Measurements from ENCODE around the gene ZSWIM7. TPM values are rescaled to one million over a fixed set of nuclear protein-coding genes. Genes with fewer than 3 reads are reported as not detected.

ZSWIM7 gene
- total RNA-seq, 1 experiment from 2014 or later = 11.9 TPM

- CTCF ChIA-PET = interaction anchor here (0.6 kb wide), 1 partner anchor 8 kb away, joined by 5 read pairs; no protein-coding TSS in a partner anchor
- DNase-seq = no peak
- peaks cover 24% of the 10 kb centered on the region for H3K4me1 Mint-ChIP-seq (ENCODE audit: low read depth, unreplicated experiment)
- H3K4me3 Mint-ChIP-seq (ENCODE audit: low read depth, unreplicated experiment) = no peak overlapping the region
- no TSS peak for BruUV-seq (replicated peaks)
- intact Hi-C loops (cut with micrococcal nuclease; ENCODE audit: unreplicated experiment) = no loop called here
- no peaks in the 10 kb centered on the region for H3K27me3 Mint-ChIP-seq (ENCODE audit: unreplicated experiment)
- H3K27ac Mint-ChIP-seq (ENCODE audit: unreplicated experiment) = no peak overlapping the region
- no peaks in the 10 kb centered on the region for H3K9me3 Mint-ChIP-seq (ENCODE audit: low read depth, unreplicated experiment)
- no peak for TF ChIP-seq CTCF (IDR thresholded peaks at IDR 0.05; ENCODE audit: unreplicated experiment)
- H3K36me3 Mint-ChIP-seq (ENCODE audit: insufficient read depth, unreplicated experiment) = peaks cover 19% of the 10 kb centered on the region
Measured at GRCh38 chr17:15972497-15972951, 27.0 kb downstream of the ZSWIM7 start.

GRCh38 chr17:15971882-15972281, 27.6 kb downstream of the ZSWIM7 start:
- Mint-ChIP-seq H3K4me1 (ENCODE audit: low read depth, unreplicated experiment) (peaks cover 28% of the 10 kb centered on the region), H3K27ac (ENCODE audit: unreplicated experiment) (no peak overlapping the region), H3K9me3 (ENCODE audit: low read depth, unreplicated experiment) (no peaks in the 10 kb centered on the region), H3K4me3 (ENCODE audit: low read depth, unreplicated experiment) (no peak overlapping the region), H3K27me3 (ENCODE audit: unreplicated experiment) (no peaks in the 10 kb centered on the region), H3K36me3 (ENCODE audit: insufficient read depth, unreplicated experiment) (peaks cover 16% of the 10 kb centered on the region)
- CTCF ChIA-PET = no interaction called here
- no peak for DNase-seq
- intact Hi-C loops (cut with micrococcal nuclease; ENCODE audit: unreplicated experiment) = no loop called here
- no TSS peak for BruUV-seq (replicated peaks)
- TF ChIP-seq CTCF (IDR thresholded peaks at IDR 0.05; ENCODE audit: unreplicated experiment) = no peak

GRCh38 chr17:15971098-15971678, 28.3 kb downstream of the ZSWIM7 start:
- Mint-ChIP-seq H3K27ac (ENCODE audit: unreplicated experiment) (no peak overlapping the region), H3K36me3 (ENCODE audit: insufficient read depth, unreplicated experiment) (peaks cover 17% of the 10 kb centered on the region), H3K27me3 (ENCODE audit: unreplicated experiment) (no peaks in the 10 kb centered on the region), H3K4me1 (ENCODE audit: low read depth, unreplicated experiment) (peaks cover 35% of the 10 kb centered on the region), H3K9me3 (ENCODE audit: low read depth, unreplicated experiment) (no peaks in the 10 kb centered on the region), H3K4me3 (ENCODE audit: low read depth, unreplicated experiment) (no peak overlapping the region)
- no peak for DNase-seq
- no TSS peak for BruUV-seq (replicated peaks)
- CTCF ChIA-PET = interaction anchor here (0.6 to 1.1 kb wide), 2 partner anchors 10 to 183 kb away, joined by 3 read pairs; no protein-coding TSS in a partner anchor
- no peak for TF ChIP-seq CTCF (IDR thresholded peaks at IDR 0.05; ENCODE audit: unreplicated experiment)
- intact Hi-C loops (cut with micrococcal nuclease; ENCODE audit: unreplicated experiment) = no loop called here

GRCh38 chr17:15970500-15970899, 29.0 kb downstream of the ZSWIM7 start:
- DNase-seq = no peak
- intact Hi-C loops (cut with micrococcal nuclease; ENCODE audit: unreplicated experiment) = no loop called here
- Mint-ChIP-seq H3K4me1 (ENCODE audit: low read depth, unreplicated experiment) (peaks cover 42% of the 10 kb centered on the region), H3K36me3 (ENCODE audit: insufficient read depth, unreplicated experiment) (peaks cover 17% of the 10 kb centered on the region), H3K9me3 (ENCODE audit: low read depth, unreplicated experiment) (no peaks in the 10 kb centered on the region), H3K27ac (ENCODE audit: unreplicated experiment) (no peak overlapping the region), H3K4me3 (ENCODE audit: low read depth, unreplicated experiment) (no peak overlapping the region), H3K27me3 (ENCODE audit: unreplicated experiment) (no peaks in the 10 kb centered on the region)
- CTCF ChIA-PET = interaction anchor here (0.6 to 1.1 kb wide), 2 partner anchors 11 to 184 kb away, joined by 3 read pairs; no protein-coding TSS in a partner anchor
- BruUV-seq (replicated peaks) = no TSS peak
- no peak for TF ChIP-seq CTCF (IDR thresholded peaks at IDR 0.05; ENCODE audit: unreplicated experiment)
